Measurements from ENCODE around the gene LRRC49.

GRCh38 chr15:70892002-70892911, at the start of gene LRRC49, which contains the start of gene THAP10:
- TF ChIP-seq CTCF (conservative IDR thresholded peaks at IDR 0.05; ENCODE audit: low read length) (no peak), EZH2phosphoT487 (IDR thresholded peaks at IDR 0.05; ENCODE audit: borderline replicate concordance) (no peak)

All from Loucy (cell line).